Activated T-cell treated with anti-CD3 and anti-CD28 coated beads, Interleukin-2, amount 50 U/mL, for 72 hours (primary cell): ENCODE results near the gene KAZALD1. TPM values are rescaled to one million over a fixed set of nuclear protein-coding genes. Genes with fewer than 3 reads are reported as not detected.

ENCODE experiments used
- ATAC-seq, 2 donors: fragments of 150-1000 bp; cut with Tn5 transposase; replicated peaks in 1 of 2; 2 replicates each; pipeline ENCODE4 v1.10.0; 2021; ENCODE audit warnings: moderate library complexity in 2 of 2, mild to moderate bottlenecking in 1 of 2
- DNase-seq, 2 donors: peaks; one replicate each; pipeline ENCODE4 v3.0.0; 2021 to 2022; ENCODE audit warnings: mixed read lengths in 1 of 2
- H3K27ac Mint-ChIP-seq: one replicate; pipeline ENCODE4 v1.8.0; 2022; ENCODE audit warnings: mild to moderate bottlenecking, moderate library complexity, mixed read lengths
- H3K27me3 Mint-ChIP-seq: one replicate; pipeline ENCODE4 v1.8.0; 2022; ENCODE audit warnings: low read depth, mixed read lengths
- H3K36me3 Mint-ChIP-seq, 2 donors: one replicate each; pipeline ENCODE4 v1.8.0; 2022; ENCODE audit warnings: mixed read lengths in 2 of 2, mild to moderate bottlenecking in 1 of 2; ENCODE audit not compliant: insufficient read depth in 2 of 2
- H3K4me1 Mint-ChIP-seq: one replicate; pipeline ENCODE4 v1.8.0; 2022; ENCODE audit warnings: low read depth, mixed read lengths
- H3K4me3 Mint-ChIP-seq, 2 donors: one replicate each; pipeline ENCODE4 v1.8.0; 2022; ENCODE audit warnings: mild to moderate bottlenecking in 2 of 2, mixed read lengths in 2 of 2, moderate library complexity in 2 of 2
- H3K9me3 Mint-ChIP-seq, 2 donors: one replicate each; pipeline ENCODE4 v1.8.0; 2022; ENCODE audit warnings: mixed read lengths in 2 of 2
- total RNA-seq, 2 donors: library from RNA; stranded (reverse); gene quantifications; one replicate each; pipeline ENCODE4 v1.2.3, GENCODE V29; 2022

The KAZALD1 gene
- total RNA-seq, 2 donors from 2014 or later: 0.49 to 0.53 TPM

DNA sequence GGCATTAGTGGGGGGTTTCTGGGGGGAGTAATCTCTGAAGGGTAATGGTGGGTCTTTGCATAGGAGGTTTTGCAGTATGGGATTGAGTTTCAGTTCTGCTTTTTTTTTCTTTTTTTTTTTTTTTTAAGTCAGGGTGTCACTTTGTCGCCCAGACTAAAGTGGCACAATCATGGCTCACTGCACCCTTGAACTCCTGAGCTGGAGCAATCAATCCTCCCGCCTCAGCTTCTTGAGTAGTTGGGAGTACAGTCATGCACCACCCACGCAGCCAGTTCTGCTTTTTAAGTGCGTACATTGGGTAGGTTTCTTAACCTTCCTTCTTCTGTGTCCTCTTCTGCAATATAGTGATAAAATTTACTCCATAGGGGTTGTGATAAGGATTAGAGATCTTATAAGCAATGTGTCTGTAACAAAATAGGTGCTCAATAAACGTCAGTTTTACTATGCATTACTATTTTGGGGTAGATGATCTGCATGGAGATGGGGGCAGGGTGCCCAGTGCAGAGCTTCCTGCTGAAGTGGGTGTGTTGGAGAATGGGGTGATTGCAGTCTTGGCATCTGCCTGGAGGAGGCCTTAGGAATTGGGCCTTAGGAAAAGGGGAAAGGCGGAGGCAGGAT, 9.6 kb downstream of the KAZALD1 start:
- Mint-ChIP-seq H3K4me3 (no peak overlapping the region), H3K27ac (no peak overlapping the region), H3K27me3 (peaks cover 57% of the 10 kb centered on the region), H3K9me3 (no peaks in the 10 kb centered on the region), H3K4me1 (peaks cover 20% of the 10 kb centered on the region), H3K36me3 (no peaks in the 10 kb centered on the region)
- ATAC-seq: peak in 1 of 2 donors; percentile 32
- DNase-seq: peak; percentile 19 to 52

DNA sequence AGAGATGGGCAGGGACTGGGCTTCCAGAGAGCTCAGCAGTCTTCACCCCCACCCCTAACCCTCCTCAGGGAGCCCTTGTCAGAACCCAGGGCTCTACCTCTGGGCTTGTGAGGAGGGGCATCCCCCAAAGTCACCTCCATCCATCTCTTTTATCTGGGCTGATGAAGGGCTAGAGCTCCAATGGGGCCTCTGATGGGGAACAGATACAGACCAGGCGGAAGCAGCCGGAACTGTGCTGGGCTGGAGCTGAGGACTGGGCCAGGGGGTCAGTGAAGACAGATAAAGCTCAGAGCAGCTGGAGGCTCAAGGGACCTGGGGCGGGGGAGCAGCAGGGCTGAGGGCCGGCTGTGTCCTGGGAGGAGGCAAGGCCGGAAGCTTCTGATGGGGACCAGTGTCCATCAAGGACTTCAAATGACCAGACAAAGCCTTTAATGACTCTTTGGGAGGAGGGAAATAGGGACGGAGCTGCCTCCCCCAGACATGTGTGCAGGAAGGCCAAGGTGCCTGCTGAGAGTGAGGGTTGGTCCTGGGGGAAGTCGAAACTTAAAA, 10.2 kb downstream of the KAZALD1 start:
- H3K27ac Mint-ChIP-seq: no peak overlapping the region
- DNase-seq (no peak), ATAC-seq (no peak)
- H3K4me3 Mint-ChIP-seq: no peak overlapping the region
- peaks cover 15% of the 10 kb centered on the region for H3K4me1 Mint-ChIP-seq
- peaks cover 59% of the 10 kb centered on the region for H3K27me3 Mint-ChIP-seq
- no peaks in the 10 kb centered on the region for H3K9me3 Mint-ChIP-seq
- H3K36me3 Mint-ChIP-seq: no peaks in the 10 kb centered on the region

DNA sequence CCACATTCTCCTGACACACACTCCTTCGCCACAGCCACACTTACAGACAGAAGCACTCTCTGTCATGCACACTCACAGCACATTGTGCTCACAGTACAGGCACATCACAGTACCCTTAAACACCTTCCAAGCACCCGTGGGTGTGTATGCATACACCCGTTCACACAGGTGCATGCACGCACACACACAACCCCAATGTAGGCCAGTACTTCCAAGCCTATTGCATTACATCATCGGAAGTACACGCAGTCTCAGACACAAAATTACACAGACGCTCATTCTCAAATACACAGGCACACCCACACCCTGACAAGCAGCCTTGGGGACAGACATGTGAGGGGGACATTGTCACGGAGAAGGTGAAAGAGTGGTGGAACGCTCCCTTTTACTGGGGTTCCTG, 11.1 kb downstream of the KAZALD1 start:
- Mint-ChIP-seq H3K4me1 (peaks cover 15% of the 10 kb centered on the region), H3K27me3 (peaks cover 51% of the 10 kb centered on the region), H3K27ac (no peak overlapping the region), H3K4me3 (no peak overlapping the region), H3K36me3 (no peaks in the 10 kb centered on the region), H3K9me3 (no peaks in the 10 kb centered on the region)
- DNase-seq: no peak
- ATAC-seq: no peak

DNA sequence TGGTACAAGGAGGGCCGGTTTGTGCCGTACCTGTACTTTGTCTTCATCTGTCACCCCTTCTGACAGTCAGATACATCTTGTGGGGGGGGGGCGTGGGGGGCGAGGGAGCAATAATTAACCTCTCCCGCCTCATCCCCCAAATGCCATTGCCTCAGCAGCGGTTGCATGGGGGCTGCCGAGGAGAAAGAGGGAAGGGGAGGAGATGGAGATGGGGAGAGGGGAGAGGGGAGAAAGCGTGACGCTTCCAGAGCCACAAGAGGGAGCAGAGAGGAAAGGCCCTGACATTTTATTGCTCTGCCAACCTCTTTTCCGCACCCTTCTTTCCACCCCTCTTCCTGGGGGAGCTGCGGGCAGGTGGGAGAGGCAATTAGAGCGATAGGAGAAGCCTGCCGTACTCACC, 11.8 kb downstream of the KAZALD1 start:
- Mint-ChIP-seq H3K27me3 (peaks cover 57% of the 10 kb centered on the region), H3K4me1 (peaks cover 15% of the 10 kb centered on the region), H3K27ac (no peak overlapping the region), H3K4me3 (no peak overlapping the region), H3K9me3 (no peaks in the 10 kb centered on the region), H3K36me3 (no peaks in the 10 kb centered on the region)
- no peak for DNase-seq
- no peak for ATAC-seq

DNA sequence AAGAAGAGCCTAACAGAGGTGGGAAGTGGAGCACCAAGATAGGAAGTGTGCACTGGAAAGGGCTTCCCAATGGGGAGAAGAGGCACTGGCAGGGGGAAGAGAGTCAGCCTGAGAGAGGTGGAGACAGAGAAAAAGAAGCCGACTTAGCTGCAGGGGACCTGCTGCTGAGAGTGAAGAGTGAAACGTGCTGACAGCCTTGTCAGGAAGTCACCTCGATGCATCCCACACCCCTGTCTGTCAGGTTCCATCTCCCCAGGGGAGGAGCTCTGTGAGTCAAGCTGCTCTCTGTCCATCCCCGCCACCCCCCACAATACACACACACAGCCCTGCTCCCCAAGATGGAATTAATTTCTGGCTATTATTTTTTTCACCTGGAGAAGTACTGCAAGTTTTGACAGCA, 14.0 kb downstream of the KAZALD1 start:
- no peak overlapping the region for H3K4me3 Mint-ChIP-seq
- H3K27ac Mint-ChIP-seq: no peak overlapping the region
- H3K9me3 Mint-ChIP-seq: no peaks in the 10 kb centered on the region
- DNase-seq (no peak), ATAC-seq (peak in 1 of 2 donors; percentile 21)
- peaks cover 9% of the 10 kb centered on the region for H3K4me1 Mint-ChIP-seq
- no peaks in the 10 kb centered on the region for H3K36me3 Mint-ChIP-seq
- peaks cover 67% of the 10 kb centered on the region for H3K27me3 Mint-ChIP-seq

DNA sequence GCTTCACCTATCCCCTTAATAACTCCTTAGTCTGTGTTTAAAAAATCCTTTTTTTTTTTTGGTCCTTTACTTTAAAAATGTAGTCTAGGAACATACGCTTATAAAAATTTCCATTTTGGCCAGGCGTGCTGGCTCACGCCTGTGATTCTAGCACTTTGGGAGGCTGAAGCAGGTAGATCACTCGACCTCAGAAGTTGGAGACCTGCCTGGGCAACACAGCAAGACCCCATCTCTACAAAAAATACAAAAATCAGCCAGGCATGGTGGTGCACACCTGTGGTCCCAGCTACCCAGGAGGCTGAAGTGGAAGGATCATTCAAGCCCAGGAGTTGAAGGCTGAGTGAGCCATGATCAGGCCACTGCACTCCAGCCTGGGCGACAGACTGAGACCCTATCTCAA, 14.8 kb downstream of the KAZALD1 start:
- Mint-ChIP-seq H3K27me3 (peaks cover 68% of the 10 kb centered on the region), H3K9me3 (no peaks in the 10 kb centered on the region), H3K4me3 (no peak overlapping the region), H3K4me1 (peaks cover 3% of the 10 kb centered on the region), H3K27ac (no peak overlapping the region), H3K36me3 (no peaks in the 10 kb centered on the region)
- ATAC-seq: no peak
- DNase-seq: no peak

DNA sequence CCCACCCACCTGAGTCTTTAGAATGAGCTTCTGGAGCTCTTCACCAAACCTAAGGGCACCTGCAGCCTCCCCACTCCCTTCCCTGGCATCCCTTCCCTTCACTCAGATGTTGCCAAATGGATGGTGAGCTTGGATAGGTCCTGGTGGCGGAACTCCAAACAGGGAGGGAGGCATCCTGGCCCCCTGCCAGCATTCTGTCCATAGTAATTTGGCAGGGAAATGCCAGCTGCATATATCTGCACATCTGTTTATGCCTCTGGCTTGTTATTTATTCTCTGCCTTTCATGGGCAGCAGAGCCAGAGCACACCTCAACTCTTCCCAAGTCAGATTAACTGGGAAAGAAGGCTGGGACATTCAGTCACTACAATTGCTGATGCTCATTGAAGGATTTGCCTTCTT, 18.1 kb downstream of the KAZALD1 start:
- Mint-ChIP-seq H3K27ac (no peak overlapping the region), H3K9me3 (no peaks in the 10 kb centered on the region), H3K36me3 (no peaks in the 10 kb centered on the region), H3K4me1 (no peaks in the 10 kb centered on the region), H3K4me3 (no peak overlapping the region), H3K27me3 (peaks cover 44% of the 10 kb centered on the region)
- no peak for DNase-seq
- no peak for ATAC-seq

DNA sequence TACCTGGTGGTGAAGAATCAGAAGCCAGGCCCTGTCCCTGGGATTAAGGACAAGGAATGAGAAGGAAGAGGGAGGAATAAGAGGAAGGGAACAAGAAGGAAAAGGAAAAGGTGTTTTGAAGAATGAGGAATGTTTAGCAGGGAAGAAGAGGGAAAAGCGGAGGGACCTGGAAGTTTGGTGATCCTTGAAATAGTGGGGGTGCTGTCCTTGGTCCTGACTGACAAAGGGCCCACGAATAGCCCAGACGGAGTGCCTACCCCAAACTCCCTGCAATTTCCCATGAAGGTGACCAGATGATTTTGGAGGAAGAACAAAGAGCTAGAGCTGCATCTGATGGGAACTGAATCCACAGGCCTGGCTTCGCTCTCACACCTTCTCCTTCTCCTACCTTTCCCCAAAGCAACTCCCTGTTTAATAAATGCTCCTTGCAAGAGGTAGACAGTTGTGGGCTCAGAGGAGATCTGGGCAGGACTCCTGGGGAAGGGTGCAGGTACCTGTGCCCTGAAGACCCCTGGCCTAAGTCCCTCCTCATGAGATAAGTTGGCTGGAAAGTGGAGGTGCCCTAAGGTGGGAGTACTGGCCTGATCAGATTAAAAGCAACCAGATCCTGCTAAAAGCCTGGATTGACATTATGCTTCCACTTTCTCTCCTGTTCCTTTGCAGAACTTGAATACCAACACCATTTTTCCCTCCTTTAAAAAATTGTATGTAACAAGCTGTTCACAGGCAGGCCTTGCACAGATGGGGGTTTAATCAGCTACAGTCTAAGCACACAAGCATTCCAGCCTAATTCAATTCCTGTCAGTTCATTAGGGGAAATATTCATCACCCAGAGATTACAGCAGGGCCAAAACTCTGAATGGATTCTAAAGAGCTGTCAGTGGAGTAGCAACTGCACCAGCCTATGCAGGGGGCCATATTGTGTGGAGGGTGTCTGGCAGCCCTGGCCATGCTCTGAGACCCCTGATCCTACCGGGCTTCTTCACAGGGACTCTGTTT, 19.4 kb downstream of the KAZALD1 start:
- ATAC-seq: no peak
- H3K27ac Mint-ChIP-seq: no peak overlapping the region

DNA sequence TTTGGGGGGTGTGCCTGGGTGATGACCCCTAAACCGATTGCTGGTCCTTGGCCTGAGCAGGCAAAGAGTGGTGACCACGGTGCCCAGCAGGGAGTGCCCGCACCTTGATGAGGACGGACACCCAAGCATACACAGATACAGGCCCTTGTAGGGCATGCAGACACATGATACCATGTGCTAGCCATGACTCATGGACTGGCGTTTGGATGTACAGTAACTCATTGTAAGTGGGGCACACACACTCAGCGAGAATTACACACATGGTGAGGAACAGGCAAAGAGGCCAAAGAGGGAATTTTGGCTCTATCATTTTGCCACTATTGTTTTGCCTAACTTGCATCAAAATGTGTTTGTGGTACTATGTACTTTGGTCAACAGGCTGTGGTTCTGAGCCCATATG, 24.1 kb downstream of the KAZALD1 start:
- no peaks in the 10 kb centered on the region for H3K36me3 Mint-ChIP-seq
- DNase-seq (no peak), ATAC-seq (no peak)
- H3K27me3 Mint-ChIP-seq: peaks cover 46% of the 10 kb centered on the region
- H3K9me3 Mint-ChIP-seq: no peaks in the 10 kb centered on the region
- H3K4me1 Mint-ChIP-seq: no peaks in the 10 kb centered on the region
- no peak overlapping the region for H3K27ac Mint-ChIP-seq
- no peak overlapping the region for H3K4me3 Mint-ChIP-seq

More for the DNA sequence above, 19.4 kb downstream of the KAZALD1 start:
- Mint-ChIP-seq H3K4me1 (no peaks in the 10 kb centered on the region), H3K36me3 (no peaks in the 10 kb centered on the region), H3K27me3 (peaks cover 34% of the 10 kb centered on the region), H3K4me3 (no peak overlapping the region), H3K9me3 (no peaks in the 10 kb centered on the region)
- DNase-seq: no peak

DNA sequence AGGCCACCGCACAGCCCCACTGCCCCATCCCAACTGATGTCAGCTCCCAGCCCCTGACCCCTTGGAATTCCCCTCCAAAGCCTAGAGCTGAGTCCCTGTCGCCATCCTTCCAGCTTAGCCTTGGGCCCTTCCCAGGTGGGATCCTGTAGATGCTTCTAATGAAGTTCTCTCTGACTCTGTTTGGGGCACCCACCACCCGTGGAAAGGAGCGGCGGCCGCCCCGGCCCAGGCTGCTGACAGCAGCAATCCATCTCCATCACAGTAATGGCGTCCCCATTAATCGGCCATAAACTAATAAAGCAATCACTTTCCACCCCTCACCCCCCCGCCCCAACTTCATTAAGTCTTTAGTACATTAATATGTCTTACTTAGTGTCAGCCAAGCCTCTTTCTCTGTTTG, 25.6 kb downstream of the KAZALD1 start:
- H3K9me3 Mint-ChIP-seq: no peaks in the 10 kb centered on the region
- DNase-seq: no peak
- H3K27me3 Mint-ChIP-seq: peaks cover 56% of the 10 kb centered on the region

DNA sequence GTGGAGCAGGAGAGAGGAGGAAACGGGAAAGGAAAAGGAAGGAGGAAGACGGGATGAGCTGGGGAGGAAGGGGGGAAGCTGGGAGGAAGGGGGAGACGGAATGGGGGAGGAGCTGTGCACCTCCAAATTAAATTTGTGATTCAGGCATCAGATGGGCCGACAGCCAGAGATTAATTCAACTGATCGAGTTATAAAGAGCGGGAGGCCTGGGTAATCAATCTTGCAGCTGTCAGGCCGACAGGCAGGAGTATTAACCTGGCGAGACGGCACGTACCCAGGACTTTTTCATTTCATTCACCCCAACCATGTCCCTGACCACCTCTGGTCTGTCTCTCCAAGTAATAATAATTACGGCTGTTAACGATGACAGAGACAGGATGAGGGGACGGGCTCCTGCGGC, 26.2 kb downstream of the KAZALD1 start:
- H3K27me3 Mint-ChIP-seq: peaks cover 62% of the 10 kb centered on the region
- H3K4me3 Mint-ChIP-seq: no peak overlapping the region
- no peak for ATAC-seq
- no peak for DNase-seq
- no peaks in the 10 kb centered on the region for H3K36me3 Mint-ChIP-seq
- no peak overlapping the region for H3K27ac Mint-ChIP-seq
- H3K9me3 Mint-ChIP-seq: no peaks in the 10 kb centered on the region
- H3K4me1 Mint-ChIP-seq: no peaks in the 10 kb centered on the region

More for the DNA sequence above, 25.6 kb downstream of the KAZALD1 start:
- Mint-ChIP-seq H3K4me1 (no peaks in the 10 kb centered on the region), H3K27ac (no peak overlapping the region), H3K4me3 (no peak overlapping the region), H3K36me3 (no peaks in the 10 kb centered on the region)
- ATAC-seq: no peak

DNA sequence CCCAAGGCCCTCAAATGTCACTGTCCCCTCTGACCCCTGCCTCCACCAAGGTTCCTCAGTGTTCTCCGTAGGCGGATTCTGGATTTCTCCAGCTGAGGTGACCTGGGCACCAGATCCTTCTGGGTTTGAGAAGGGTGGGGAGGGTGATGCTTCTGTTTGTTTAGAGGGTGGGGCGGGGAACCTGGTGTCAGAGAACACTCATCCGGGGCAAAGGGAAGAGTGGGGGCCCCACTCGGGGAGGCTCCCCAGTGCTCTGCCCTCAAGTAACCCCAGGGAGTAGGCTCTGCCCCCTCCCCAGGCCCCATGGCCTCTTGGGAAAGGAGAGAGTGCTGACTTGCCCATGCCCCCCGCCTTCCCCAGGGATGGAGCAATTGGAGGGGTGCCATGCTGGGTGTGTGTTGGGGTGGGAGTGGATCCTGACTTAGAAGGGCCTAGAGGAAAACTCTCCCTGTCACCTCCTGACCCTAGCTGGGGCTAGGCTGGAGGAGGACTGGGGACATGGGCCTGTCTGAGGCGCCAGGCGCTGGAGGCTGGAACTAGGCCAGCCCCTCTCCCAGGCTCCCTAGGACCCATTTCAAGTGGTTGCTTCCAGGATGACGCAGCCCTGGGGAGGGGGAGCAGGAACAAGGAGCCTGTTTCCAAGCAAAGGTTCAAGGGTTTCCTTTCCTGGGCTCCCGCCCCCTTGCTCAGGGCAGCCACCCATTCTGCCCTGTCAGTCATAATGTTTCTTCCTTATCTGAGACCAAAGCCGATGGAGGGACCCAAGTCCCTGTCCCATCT, 27.9 kb downstream of the KAZALD1 start:
- Mint-ChIP-seq H3K27ac (no peak overlapping the region), H3K27me3 (peaks cover 68% of the 10 kb centered on the region), H3K36me3 (no peaks in the 10 kb centered on the region), H3K4me3 (no peak overlapping the region), H3K9me3 (no peaks in the 10 kb centered on the region), H3K4me1 (no peaks in the 10 kb centered on the region)
- no peak for DNase-seq
- ATAC-seq: no peak

DNA sequence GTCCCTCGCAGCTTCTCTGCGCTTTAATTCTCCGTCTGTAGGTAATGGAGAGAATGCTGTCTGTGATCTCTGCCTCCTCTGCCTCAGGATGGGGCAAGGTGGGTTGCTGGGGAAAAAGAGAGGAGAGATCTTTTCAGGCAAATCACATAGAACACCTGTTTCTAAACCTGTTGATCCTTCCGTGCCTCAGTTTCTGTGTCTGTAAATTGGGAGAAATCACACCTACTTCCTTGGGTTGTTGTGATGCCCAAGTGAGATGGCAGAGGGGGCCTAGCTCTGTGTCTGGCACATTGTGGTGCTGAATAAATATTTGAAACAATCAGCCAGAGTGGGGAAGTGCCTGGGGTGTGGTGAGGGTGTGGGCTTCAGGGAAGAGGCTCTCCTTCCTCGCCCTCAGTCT, 28.8 kb downstream of the KAZALD1 start:
- Mint-ChIP-seq H3K4me1 (no peaks in the 10 kb centered on the region), H3K27me3 (peaks cover 73% of the 10 kb centered on the region), H3K9me3 (no peaks in the 10 kb centered on the region), H3K27ac (no peak overlapping the region), H3K36me3 (no peaks in the 10 kb centered on the region), H3K4me3 (no peak overlapping the region)
- ATAC-seq (no peak), DNase-seq (no peak)
